ENCODE data around the gene EFCAB13. TPM values are rescaled to one million over a fixed set of nuclear protein-coding genes. Genes with fewer than 3 reads are reported as not detected.
A peak's percentile ranks its signal among the peaks of the same experiment; 100 is the strongest.
"Not testable (repeated sequence)": the region's sequence is repeated elsewhere in the genome, so short reads cannot be mapped to it uniquely, and the experiment has no call there.

EFCAB13 gene
- total and polyA plus RNA-seq, 2 donors from 2014 or later: 2.2 to 18.8 TPM

DNA sequence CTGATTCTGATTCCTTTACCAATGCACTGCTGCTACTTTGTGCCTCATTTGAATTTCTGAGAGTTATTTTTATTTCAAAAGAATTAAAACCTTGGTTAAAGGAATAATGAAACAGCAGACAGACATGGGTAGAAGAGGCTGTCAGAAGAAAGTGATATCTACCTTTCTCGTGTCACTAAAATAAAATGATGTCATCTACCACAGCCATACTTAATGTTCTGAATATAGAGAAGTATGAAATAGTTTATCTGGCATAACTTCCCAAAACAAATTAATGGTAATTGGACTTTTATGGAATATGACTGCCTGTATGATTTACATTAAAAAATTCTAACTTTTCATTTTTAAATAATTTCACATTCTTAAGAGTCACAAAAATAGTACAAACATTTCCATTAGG, 52.5 kb downstream of the EFCAB13 start:
- Histone ChIP-seq H3K36me3 (ENCODE audit: control insufficient read depth in 2 of 3, insufficient read depth in 3 of 3, low read length in 3 of 3) (no peaks in the 10 kb centered on the region), H3K27me3 (ENCODE audit: control insufficient read depth, insufficient read depth, low read length) (no peaks in the 10 kb centered on the region), H3K27ac (ENCODE audit: low read depth in 2 of 2, low read length in 2 of 2) (no peak overlapping the region), H3K4me3 (ENCODE audit: low read length in 3 of 3) (no peak overlapping the region), H3K9ac (ENCODE audit: low read length in 3 of 3) (no peak overlapping the region), H3K9me3 (ENCODE audit: control insufficient read depth in 2 of 3, insufficient read depth in 1 of 3, low read length in 3 of 3) (peaks cover 0 to 9% (median 3%) of the 10 kb centered on the region in 3 donors), H3K4me1 (ENCODE audit: control insufficient read depth in 2 of 3, insufficient read depth in 2 of 3, low read depth in 1 of 3, low read length in 3 of 3) (no peaks in the 10 kb centered on the region)
- FAIRE-seq (no peak), DNase-seq (no peak)
- TF ChIP-seq, protein P1, sequence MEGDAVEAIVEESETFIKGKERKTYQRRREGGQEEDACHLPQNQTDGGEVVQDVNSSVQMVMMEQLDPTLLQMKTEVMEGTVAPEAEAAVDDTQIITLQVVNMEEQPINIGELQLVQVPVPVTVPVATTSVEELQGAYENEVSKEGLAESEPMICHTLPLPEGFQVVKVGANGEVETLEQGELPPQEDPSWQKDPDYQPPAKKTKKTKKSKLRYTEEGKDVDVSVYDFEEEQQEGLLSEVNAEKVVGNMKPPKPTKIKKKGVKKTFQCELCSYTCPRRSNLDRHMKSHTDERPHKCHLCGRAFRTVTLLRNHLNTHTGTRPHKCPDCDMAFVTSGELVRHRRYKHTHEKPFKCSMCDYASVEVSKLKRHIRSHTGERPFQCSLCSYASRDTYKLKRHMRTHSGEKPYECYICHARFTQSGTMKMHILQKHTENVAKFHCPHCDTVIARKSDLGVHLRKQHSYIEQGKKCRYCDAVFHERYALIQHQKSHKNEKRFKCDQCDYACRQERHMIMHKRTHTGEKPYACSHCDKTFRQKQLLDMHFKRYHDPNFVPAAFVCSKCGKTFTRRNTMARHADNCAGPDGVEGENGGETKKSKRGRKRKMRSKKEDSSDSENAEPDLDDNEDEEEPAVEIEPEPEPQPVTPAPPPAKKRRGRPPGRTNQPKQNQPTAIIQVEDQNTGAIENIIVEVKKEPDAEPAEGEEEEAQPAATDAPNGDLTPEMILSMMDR (IDR thresholded peaks at IDR 0.05; ENCODE audit: borderline replicate concordance, extremely low read depth, insufficient read depth): no peak
- intact Hi-C loops (cut with DNase I): no loop called here

GRCh38 chr17:47388825-47389224, 65.1 kb downstream of the EFCAB13 start:
- Histone ChIP-seq H3K4me3 (ENCODE audit: low read length in 3 of 3) (no peak overlapping the region), H3K27me3 (ENCODE audit: control insufficient read depth, insufficient read depth, low read length) (no peaks in the 10 kb centered on the region), H3K27ac (ENCODE audit: low read depth in 2 of 2, low read length in 2 of 2) (no peak overlapping the region), H3K9me3 (ENCODE audit: control insufficient read depth in 2 of 3, insufficient read depth in 1 of 3, low read length in 3 of 3) (no peaks in the 10 kb centered on the region), H3K9ac (ENCODE audit: low read length in 3 of 3) (no peak overlapping the region), H3K4me1 (ENCODE audit: control insufficient read depth in 2 of 3, insufficient read depth in 2 of 3, low read depth in 1 of 3, low read length in 3 of 3) (no peaks in the 10 kb centered on the region), H3K36me3 (ENCODE audit: control insufficient read depth in 2 of 3, insufficient read depth in 3 of 3, low read length in 3 of 3) (peaks cover 0 to 3% (median 0%) of the 10 kb centered on the region in 3 donors)
- TF ChIP-seq, protein P1 (IDR thresholded peaks at IDR 0.05; ENCODE audit: borderline replicate concordance, extremely low read depth, insufficient read depth): no peak
- intact Hi-C loops (cut with DNase I): no loop called here
- DNase-seq (no peak), FAIRE-seq (no peak)

- DNase-seq: peak in 1 of 5 donors; percentile 46
- H3K9ac ChIP-seq (ENCODE audit: low read length in 3 of 3); H3K27me3 ChIP-seq (ENCODE audit: control insufficient read depth, insufficient read depth, low read length); H3K27ac ChIP-seq (ENCODE audit: low read depth in 2 of 2, low read length in 2 of 2); H3K9me3 ChIP-seq (ENCODE audit: control insufficient read depth in 2 of 3, insufficient read depth in 1 of 3, low read length in 3 of 3); H3K4me3 ChIP-seq (ENCODE audit: low read length in 3 of 3); H3K36me3 ChIP-seq (ENCODE audit: control insufficient read depth in 2 of 3, insufficient read depth in 3 of 3, low read length in 3 of 3); H3K4me1 ChIP-seq (ENCODE audit: control insufficient read depth in 2 of 3, insufficient read depth in 2 of 3, low read depth in 1 of 3, low read length in 3 of 3); intact Hi-C loops (cut with DNase I); FAIRE-seq: not testable (repeated sequence)
These were observed 73.9 kb downstream of the EFCAB13 start for GRCh38 chr17:47397532-47398128.

- FAIRE-seq (no peak), DNase-seq (no peak)
- Histone ChIP-seq H3K27me3 (ENCODE audit: control insufficient read depth, insufficient read depth, low read length) (no peaks in the 10 kb centered on the region), H3K36me3 (ENCODE audit: control insufficient read depth in 2 of 3, insufficient read depth in 3 of 3, low read length in 3 of 3) (no peaks in the 10 kb centered on the region), H3K4me1 (ENCODE audit: control insufficient read depth in 2 of 3, insufficient read depth in 2 of 3, low read depth in 1 of 3, low read length in 3 of 3) (no peaks in the 10 kb centered on the region), H3K9ac (ENCODE audit: low read length in 3 of 3) (no peak overlapping the region), H3K27ac (ENCODE audit: low read depth in 2 of 2, low read length in 2 of 2) (no peak overlapping the region), H3K9me3 (ENCODE audit: control insufficient read depth in 2 of 3, insufficient read depth in 1 of 3, low read length in 3 of 3) (no peaks in the 10 kb centered on the region), H3K4me3 (ENCODE audit: low read length in 3 of 3) (no peak overlapping the region)
- intact Hi-C loops (cut with DNase I): no loop called here
- TF ChIP-seq, protein P1 (IDR thresholded peaks at IDR 0.05; ENCODE audit: borderline replicate concordance, extremely low read depth, insufficient read depth): no peak
These were observed 76.6 kb downstream of the EFCAB13 start for GRCh38 chr17:47400333-47400732.

Measured in kidney (tissue), 14 donors.